Measurements from ENCODE around the gene ATP13A5. TPM values are rescaled to one million over a fixed set of nuclear protein-coding genes. Genes with fewer than 3 reads are reported as not detected.

ATP13A5 gene
- total RNA-seq, 1 experiment from 2014 or later: not detected

DNA sequence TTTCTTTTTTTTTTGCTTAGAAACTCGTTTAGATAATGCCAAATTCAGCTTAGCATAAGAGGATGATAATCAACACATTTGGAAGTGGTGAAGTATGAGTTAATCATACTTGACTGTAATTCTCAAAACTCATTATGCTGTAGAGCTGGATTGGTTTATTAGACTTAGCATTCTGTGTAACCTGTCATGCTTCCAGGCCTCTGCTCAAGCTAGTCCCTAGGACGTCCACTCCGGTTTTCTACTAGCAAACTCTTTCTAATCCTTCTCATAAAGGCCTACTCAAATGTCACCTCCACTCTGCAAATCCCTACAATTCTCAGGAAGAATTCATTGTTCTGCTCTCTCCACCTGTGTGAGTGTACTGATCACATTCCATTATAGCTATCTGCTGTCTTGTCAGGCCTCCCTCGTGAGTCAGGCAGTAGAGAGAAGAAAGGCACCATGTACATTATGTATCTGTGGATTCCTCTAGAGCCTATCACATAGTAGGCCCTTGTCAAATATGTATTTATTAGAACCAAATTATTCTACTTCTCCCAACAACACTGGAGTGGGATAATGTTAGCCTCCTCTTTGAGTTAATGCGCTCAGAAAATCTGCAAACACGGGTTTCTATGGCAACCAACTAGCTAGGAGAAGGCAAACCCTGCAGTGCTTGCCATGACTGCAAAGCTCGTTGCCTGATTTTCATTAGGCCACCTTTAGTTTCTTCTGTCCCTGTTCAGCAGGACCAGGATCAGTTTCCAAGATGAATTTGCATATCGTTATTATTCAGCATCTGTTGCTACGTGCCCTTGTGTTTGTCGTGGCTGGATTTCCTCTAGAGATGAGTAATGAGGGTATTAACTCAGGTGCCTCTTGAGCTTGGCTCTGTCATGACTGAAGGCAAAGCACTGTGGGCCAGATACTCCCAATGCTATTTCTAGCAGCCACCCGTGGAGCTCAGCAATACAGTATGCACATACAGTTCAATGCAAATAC is 30.7 kb downstream of the ATP13A5 start:
- no peak for DNase-seq (ENCODE audit: low read depth)

- DNase-seq (ENCODE audit: low read depth): no peak
These were observed 32.3 kb downstream of the ATP13A5 start for GRCh38 chr3:193346259-193346658.

DNA sequence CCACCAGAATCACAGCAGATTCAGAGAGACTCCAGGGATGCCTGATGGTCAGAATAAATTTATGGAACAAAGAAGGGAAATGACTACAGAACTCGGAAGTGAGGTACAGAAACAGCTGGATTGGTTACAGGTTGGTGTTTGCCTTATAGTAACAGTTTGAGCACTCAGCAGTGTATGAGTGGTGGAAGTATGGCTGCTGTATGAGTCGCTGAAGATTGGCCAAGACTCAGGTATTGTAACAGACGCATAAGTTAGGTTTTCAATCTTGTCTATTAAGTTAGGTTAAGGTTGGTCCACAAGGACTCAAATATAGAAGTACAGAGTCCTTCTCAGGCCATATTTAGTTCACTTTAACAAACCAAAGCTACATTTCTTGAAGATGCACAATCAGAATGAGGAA is 33.1 kb downstream of the ATP13A5 start:
- no peak for DNase-seq (ENCODE audit: low read depth)

DNA sequence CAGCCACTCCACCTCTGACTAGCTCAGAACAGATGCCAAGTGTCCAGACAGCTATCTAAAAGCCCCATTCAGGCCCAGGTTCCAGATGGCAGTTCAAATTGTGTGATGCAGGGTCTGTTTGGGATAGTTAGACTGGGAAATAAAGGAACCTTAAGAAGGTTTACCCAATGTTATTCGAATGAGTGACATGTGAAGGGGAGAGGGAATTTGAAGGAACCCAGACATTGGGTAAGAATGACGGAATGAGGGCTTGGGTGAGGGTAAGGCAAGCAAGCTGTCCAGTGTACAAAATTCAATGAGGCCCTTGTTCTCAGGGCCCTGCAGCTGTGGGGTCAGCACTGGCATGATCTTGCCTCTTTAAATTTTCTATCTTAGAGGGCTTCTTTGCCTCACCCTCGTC is 34.1 kb downstream of the ATP13A5 start:
- DNase-seq (ENCODE audit: low read depth): no peak

- DNase-seq (ENCODE audit: low read depth): no peak
These were observed 34.8 kb downstream of the ATP13A5 start for GRCh38 chr3:193343726-193344222.

GRCh38 chr3:193342551-193342950 is 36.0 kb downstream of the ATP13A5 start:
- no peak for DNase-seq (ENCODE audit: low read depth)

DNA sequence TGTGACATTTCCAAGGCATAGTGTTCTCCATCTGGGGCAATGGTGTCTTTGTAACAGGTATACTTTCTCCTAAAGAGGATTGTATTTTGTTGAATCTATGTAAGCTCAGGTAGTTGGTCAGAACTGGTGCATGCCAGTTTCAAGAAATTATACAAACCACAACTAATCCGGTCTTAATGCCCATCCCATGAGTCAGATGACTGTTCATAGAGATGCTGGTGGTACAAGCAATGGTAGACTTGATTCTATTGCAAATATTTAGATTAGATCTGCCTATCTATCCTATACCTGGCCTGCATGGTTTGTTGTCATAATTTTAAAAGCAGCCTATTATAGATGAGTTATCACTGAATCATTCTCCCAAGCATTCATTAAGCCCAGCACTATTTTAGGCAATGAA is 43.5 kb downstream of the ATP13A5 start:
- DNase-seq (ENCODE audit: low read depth): no peak

DNA sequence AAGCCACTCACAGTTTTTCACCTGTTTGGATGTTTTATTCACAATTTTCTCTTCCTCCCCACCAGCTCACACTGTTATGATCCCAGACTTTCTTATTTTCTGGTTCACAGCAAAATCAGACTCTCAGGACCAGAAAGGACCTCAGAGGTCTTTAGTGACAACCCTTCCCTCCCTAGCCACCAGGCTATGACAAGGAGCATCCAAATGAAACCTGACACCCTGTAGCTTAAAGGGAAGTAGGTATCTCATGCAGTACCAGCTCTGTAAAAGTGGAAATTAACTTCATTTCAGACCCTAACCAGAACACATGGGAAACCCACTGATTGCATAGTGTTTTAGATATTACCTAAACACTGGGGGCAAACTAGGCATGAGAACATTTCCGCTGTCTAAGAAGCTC is 45.3 kb downstream of the ATP13A5 start:
- no peak for DNase-seq (ENCODE audit: low read depth)

GRCh38 chr3:193330555-193331204 is 47.9 kb downstream of the ATP13A5 start:
- DNase-seq (ENCODE audit: low read depth): no peak

DNA sequence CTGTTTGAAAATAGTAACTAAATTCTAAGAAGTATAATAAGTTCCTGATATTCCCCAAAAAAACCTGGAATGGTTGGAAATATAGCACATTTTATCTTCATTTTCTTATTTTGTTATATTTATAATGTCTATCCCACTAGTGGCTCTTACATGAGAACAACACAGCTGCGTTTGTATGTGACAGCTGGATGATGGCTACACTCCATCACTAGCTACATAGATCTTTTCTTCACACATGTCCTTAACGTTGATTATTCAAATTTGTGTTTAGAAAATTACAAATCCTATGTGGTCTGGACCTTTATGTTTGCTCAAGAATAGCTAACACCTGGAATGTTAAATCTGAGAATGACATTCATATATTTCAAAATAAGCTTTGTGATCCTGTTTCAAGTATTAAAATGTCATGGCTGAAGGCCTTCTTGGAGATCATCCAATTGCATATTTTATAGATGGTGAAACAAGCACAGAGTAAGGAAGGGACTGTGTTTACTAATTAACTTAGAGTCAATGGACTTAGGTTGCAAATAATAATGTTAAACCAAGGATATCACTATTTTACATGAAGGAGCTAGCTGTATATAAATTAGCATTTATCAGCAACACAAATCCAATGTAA is 60.8 kb downstream of the ATP13A5 start:
- no peak for DNase-seq (ENCODE audit: low read depth)

DNA sequence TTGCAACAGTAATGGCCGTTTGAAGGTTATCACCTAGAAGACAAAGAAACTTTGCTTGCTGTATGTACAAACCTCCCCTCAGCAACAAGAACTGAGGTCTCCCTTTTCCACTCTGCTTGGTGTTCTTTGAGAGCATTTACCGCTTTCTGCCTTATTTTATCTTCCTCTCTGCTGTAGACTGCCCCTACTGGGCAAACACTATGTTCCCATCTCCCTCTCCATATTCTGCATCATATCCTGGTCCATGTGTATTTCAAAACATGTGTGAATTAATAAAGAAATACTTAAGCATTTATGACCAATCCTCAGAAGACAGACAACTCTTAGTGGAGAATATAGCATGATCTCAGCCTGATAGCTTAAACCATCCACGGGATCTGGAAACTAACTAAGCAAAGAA is 64.4 kb downstream of the ATP13A5 start:
- no peak for DNase-seq (ENCODE audit: low read depth)

DNA sequence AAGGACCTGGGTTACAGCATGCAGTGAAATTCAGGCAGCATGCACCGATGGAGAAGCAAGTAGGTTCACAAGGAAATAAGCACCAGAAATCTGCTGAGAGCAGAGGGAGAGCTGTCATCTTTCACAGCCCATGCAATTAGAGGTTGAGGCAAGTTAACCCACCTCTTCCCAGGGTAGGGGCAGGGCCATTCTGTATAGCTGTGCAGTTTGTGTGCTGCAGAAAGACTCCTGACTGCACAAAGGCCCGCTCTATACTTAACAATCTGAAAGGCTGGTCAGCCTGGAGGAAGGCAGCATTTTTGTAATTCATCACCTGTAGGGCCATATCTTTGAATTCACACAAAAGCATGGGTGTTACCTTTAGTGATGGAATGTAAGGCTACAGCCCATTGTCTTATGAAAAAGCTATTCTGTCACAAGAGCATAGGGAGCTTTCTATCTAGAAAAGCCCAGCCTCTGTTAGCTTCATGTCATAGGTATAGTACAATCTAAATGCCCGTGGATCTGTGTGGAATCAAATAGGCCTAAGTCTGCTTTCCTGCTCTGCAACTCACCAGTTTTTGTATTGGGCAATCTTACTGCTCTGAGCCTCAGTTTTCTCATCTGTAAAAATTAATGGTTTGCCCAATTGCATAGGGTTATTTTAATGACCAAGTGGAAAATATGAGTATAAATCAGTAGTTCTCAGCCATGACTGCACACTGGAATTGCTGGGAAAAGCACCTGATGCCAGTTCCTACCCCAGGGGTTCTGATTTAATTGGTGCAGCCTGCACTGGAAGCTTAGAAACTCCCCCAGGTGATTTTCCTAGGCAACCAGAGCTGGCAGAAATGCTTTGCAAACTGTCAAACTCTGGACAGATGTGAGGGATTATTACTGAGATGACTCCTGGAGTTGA is 65.2 kb downstream of the ATP13A5 start:
- DNase-seq (ENCODE audit: low read depth): no peak

DNA sequence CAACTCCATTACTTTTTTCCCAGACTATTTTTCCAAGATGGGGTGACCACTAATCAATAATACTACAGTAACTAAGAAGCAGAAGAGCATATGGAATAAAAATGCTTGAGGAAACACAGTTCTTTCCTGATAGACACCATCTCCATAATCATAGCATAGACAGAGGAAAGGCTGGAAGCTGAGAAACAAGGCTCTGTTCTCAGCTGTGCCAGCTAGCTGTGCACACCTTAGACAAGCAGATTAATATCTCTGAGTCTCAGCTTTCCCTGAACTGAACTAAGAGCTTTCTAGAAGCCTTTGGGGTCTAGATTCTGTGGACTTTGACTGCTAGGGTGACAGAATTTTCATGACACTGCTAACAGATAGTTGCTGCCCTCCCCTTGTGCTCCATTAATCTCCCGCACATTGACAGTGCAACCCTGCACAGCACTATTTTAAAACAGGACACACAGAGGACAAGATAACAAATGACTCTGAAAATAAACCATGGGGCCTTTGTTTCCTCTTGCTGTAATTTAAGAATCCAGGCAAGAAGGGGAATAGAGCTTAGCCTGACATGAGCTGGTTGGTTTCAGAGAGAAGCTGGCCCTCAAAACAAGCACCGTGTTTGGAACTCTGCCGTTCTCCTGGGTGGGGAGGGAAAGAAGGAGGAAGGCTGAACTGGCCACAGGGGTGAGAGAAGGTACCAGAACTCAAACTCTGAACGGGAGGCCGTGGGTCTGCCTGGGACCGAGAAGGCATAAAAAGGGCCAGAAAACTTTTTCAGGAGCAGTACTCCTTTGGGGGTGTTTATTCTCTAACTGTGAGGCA is 67.4 kb downstream of the ATP13A5 start:
- DNase-seq (ENCODE audit: low read depth): no peak

DNA sequence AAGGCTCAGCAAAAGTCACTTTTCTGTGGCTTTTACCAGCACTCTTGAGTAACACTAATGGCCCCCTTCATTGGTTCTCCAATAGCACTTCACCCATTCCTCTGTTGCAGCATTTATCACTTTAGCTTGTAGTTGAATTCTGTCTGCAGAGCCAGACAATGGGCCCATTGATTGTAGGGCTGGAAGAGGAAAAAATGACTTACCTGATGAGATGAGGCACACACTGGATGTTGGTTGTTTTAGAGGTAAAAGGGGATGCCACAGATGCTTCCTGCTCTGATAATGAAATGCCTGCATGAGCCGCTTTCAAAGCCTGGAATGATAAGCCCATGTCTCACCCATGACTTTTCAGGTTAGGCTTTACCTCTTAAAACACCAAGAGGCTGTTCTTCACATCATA is 73.2 kb downstream of the ATP13A5 start:
- DNase-seq (ENCODE audit: low read depth): no peak

DNA sequence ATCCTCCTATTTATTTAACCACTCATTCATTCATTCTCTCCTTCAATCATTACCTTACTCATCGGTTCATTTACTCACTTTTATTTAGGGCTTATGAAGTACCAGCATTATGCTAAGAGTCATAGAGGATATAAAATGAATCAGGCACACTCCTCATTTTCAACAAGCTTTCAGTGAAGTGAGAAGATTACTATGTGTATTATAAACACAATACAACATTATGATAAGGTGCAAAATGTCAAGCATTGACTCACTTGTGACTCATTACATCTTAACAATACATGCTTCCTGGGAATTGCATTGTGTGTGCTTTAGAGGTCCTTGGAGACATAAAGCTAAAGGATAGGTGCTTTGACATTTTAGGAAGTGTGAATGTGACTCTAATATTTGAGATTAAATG is 77.1 kb downstream of the ATP13A5 start:
- DNase-seq (ENCODE audit: low read depth): peak; percentile 29

DNA sequence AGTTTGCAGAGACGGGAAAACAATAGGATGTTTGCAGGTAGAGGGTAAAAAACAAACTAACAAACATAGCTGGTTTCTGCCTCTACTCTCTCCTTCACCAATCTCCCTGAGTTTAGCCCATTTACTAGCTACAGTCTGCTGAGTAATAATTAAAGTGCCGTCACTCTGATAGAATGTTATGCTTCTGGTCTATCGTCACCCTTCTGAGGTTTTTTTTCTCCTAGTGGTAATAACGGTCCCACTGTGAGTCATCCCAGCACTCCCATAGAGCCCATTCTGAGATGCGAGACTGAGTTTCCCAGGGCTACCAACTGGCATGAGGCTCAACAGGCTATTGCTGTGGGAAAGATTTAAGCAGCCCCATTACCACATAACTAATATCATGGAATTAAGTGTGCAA is 81.1 kb downstream of the ATP13A5 start:
- DNase-seq (ENCODE audit: low read depth): peak; percentile 65

DNA sequence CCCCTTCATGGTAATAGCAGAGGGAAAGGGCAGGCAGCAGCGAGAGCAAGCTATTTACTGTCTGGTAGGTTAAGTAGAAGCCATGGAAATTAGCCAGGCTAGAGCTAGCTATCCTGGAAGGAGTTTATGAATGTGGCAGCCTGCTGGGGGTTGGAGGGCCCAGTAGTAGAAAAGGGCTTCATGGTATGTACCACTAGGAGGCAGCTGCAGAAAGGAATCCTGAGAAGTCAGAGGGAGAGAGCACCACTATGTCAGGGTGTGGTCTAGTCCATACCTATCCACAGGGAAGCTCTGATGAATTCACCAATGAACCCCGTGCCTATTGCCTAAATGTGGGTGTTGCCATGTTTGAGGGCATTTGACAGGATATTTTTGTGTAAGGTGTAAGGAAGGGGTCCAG is 82.6 kb downstream of the ATP13A5 start:
- no peak for DNase-seq (ENCODE audit: low read depth)

- peak; percentile 17 for DNase-seq (ENCODE audit: low read depth)
These were observed 86.2 kb downstream of the ATP13A5 start for GRCh38 chr3:193292386-193292785.

DNA sequence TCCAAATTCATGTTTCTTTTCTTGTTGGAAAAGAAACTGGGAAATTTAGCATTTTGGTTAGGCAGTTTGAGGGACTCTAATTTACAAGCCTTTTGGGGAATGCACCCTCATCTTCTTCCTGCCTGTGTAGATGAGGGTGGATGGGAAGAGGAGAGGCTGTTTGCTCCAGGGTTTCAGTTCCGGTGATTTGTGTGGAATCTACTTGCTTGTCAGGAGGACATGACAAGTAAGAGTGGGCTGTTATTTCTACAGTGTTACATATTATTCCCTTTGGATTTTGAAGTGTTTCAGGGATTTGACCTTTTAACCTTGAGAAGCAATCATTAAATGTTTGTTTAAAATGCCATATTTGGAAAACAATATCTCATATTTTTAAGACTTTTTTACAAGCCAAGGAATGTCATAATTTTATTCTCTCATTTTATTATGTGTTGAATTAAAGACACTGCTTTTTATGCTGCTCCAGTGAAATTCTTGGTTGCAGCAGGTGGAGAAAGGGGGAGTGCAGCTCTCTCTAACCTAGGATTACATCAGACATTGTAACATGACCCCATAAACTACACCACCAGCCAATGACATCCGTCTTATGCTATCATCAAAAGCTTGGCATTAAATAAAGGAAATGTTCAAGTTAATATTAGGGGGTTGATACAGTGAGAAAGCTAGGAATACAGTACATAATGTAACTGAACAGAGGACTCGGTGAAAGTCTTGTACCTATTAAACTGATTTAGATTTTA is 107.3 kb downstream of the ATP13A5 start:
- no peak for DNase-seq (ENCODE audit: low read depth)

GRCh38 chr3:193270451-193270850 is 108.1 kb downstream of the ATP13A5 start:
- no peak for DNase-seq (ENCODE audit: low read depth)

Measured in RPMI7951 (cell line).